Lung (tissue), 12 donors: ENCODE data around the gene EGFL6. TPM values are rescaled to one million over a fixed set of nuclear protein-coding genes. Genes with fewer than 3 reads are reported as not detected.

Source experiments
- ATAC-seq: fragments of 200-7000 bp; cut with Tn5 transposase; one replicate; pipeline ENCODE4 v1.9.1; 2020; ENCODE audit warnings: moderate number of reproducible peaks; ENCODE audit not compliant: insufficient read depth, low FRiP score
- DNase-seq, 3 donors: peaks; one replicate each; pipeline ENCODE4 v3.0.0-alpha.2; 2013 to 2017
- H3K27ac ChIP-seq, 2 donors: one replicate each; pipeline ENCODE4 v1.5.1; 2013; ENCODE audit warnings: mild to moderate bottlenecking in 2 of 2, moderate library complexity in 2 of 2, control low read depth in 1 of 2, inconsistent platforms in 1 of 2, low read depth in 1 of 2, low read length in 1 of 2
- H3K27me3 ChIP-seq, 3 donors: one replicate each; pipeline ENCODE4 v1.5.1; 2013; ENCODE audit warnings: low read length in 2 of 3; ENCODE audit not compliant: control insufficient read depth in 3 of 3, insufficient read depth in 3 of 3
- H3K36me3 ChIP-seq, 4 donors: one replicate each; pipeline ENCODE4 v1.5.1; 2013; ENCODE audit warnings: low read length in 4 of 4, mild to moderate bottlenecking in 1 of 4, moderate library complexity in 1 of 4; ENCODE audit not compliant: control insufficient read depth in 4 of 4, insufficient read depth in 4 of 4
- H3K4me1 ChIP-seq, 5 donors: one replicate each; pipeline ENCODE4 v1.5.1; 2013; ENCODE audit warnings: low read length in 5 of 5, mild to moderate bottlenecking in 2 of 5, moderate library complexity in 1 of 5; ENCODE audit not compliant: control insufficient read depth in 5 of 5, insufficient read depth in 5 of 5
- H3K4me3 ChIP-seq: one replicate; pipeline ENCODE4 v1.5.1; 2013; ENCODE audit warnings: mild to moderate bottlenecking, control low read depth, moderate library complexity
- H3K9ac ChIP-seq, 2 donors: one replicate each; pipeline ENCODE4 v1.5.1; 2013; ENCODE audit warnings: low read length in 2 of 2, control low read depth in 1 of 2; ENCODE audit not compliant: insufficient read depth in 1 of 2
- H3K9me3 ChIP-seq, 4 donors: one replicate each; pipeline ENCODE4 v1.5.1; 2013; ENCODE audit warnings: low read length in 3 of 4, mild to moderate bottlenecking in 1 of 4, moderate library complexity in 1 of 4; ENCODE audit not compliant: control insufficient read depth in 4 of 4, insufficient read depth in 3 of 4
- CTCF ChIP-seq: IDR thresholded peaks from 2 replicates; pipeline ENCODE4 v1.5.1; 2012; ENCODE audit warnings: mild to moderate bottlenecking; ENCODE audit errors: control extremely low read depth, extremely low read depth
- WGBS, 2 donors: extraction: QIAGEN DNeasy Blood & Tissue Kit; methylation state at CpG; one replicate each; pipeline ENCODE4 v1.1.7; 2013; 5-methylcytosine and 5-hydroxymethylcytosine counted together
- polyA plus RNA-seq, 2 donors: library from polyadenylated mRNA; stranded (reverse); fragments of 200-250 nt; gene quantifications; one replicate each; pipeline ENCODE4 v1.2.1, GENCODE V29; 2013
- total RNA-seq, 2 donors: library from RNA; depleted of rRNA in 1 of 2; stranded (reverse); fragments of >200 nt in 1 of 2; gene quantifications; one replicate each; pipeline ENCODE4 v1.2.1, GENCODE V29; 2014 to 2021
- donor health status: control.
- donor health status: control.
- donor health status: Bipolar disorder and iron deficiency.
- donor health status: healthy.
- donor health status: DM: yes; HTN: yes; CAD: no.

Gene EGFL6
- total and polyA plus RNA-seq, 4 donors: 5.4 to 58.7 (median 14.3) TPM

DNA sequence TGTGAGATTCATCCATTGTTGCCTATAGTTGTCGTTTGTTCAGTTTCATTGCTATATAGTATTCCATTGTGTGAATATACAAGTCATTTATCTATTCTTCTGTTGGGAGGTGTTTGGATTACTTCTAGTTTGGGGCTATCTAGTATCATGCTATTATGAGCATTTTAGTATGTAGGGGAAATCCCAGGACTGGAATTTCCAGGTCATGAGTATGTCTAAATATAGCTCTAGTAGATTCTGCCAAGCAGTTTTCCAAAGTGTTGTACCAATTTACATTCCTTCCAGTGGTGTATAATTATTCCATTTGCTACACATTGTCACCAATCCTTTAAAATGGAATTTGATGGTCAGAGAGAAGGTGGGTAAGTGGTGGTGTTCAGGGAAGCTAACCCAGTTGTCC is 30.1 kb downstream of the EGFL6 start:
- 95 to 100% methylated on average over 1 of the region's 1 CpG for WGBS, 2 donors
- Histone ChIP-seq H3K36me3 (no peaks in the 10 kb centered on the region), H3K27me3 (peaks cover 5 to 43% (median 33%) of the 10 kb centered on the region in 3 donors), H3K27ac (no peak overlapping the region), H3K4me3 (no peak overlapping the region), H3K9ac (no peak overlapping the region), H3K4me1 (no peaks in the 10 kb centered on the region), H3K9me3 (peaks cover 0 to 3% (median 0%) of the 10 kb centered on the region in 4 donors)
- TF ChIP-seq CTCF: no peak
- no peak for DNase-seq
- ATAC-seq: no peak

- WGBS, 2 donors: 80 to 100% methylated on average over 1 of the region's 1 CpG
- H3K9ac ChIP-seq: no peak overlapping the region
- H3K4me3 ChIP-seq: no peak overlapping the region
- peaks cover 0 to 1% (median 0%) of the 10 kb centered on the region in 4 donors for H3K9me3 ChIP-seq
- H3K27me3 ChIP-seq: peaks cover 5 to 55% (median 32%) of the 10 kb centered on the region in 3 donors
- TF ChIP-seq CTCF: no peak
- no peaks in the 10 kb centered on the region for H3K4me1 ChIP-seq
- H3K27ac ChIP-seq: no peak overlapping the region
- DNase-seq: no peak
- no peaks in the 10 kb centered on the region for H3K36me3 ChIP-seq
- no peak for ATAC-seq
Measured at GRCh38 chrX:13605611-13606010, 36.2 kb downstream of the EGFL6 start.

DNA sequence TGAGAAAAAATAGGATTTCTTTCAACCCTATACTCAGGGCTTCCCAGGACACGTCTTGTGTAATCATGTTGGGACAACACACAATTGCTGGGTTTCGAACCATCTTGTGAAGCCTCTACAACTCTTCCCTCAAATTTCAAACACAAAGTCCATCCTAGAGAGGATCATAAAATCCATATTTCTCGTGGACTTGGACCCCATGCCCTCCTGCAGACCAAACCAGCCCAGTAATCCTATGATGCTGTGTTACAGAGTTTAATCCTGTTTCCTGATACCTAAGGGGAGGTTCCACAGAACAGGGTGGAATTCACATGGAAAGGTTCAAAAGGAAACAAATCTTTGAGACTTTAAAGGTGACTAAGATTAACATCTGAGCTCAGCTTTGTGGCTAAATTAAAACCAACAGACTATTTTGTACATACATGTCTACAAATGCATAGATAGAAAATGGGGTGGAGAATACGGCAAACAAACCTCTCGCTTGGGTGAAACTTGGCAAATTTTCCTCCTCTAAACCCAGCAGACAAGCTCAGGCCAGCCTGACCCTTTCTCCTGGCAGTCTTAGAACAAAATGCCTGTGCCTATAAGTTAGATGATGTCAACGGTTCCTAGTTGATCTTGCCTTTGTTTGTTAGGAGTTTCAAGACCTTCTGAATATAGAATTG is 38.1 kb downstream of the EGFL6 start:
- Histone ChIP-seq H3K9ac (no peak overlapping the region), H3K36me3 (no peaks in the 10 kb centered on the region), H3K27ac (no peak overlapping the region), H3K4me3 (no peak overlapping the region), H3K9me3 (peaks cover 0 to 4% (median 0%) of the 10 kb centered on the region in 4 donors), H3K4me1 (no peaks in the 10 kb centered on the region), H3K27me3 (peaks cover 4 to 57% (median 33%) of the 10 kb centered on the region in 3 donors)
- TF ChIP-seq CTCF: no peak
- ATAC-seq: no peak
- WGBS, 2 donors: 74 to 88% methylated on average over 6 of the region's 6 CpGs
- DNase-seq: no peak

GRCh38 chrX:13607996-13608365 is 38.6 kb downstream of the EGFL6 start:
- TF ChIP-seq CTCF: no peak
- H3K27me3 ChIP-seq: peaks cover 0 to 52% (median 28%) of the 10 kb centered on the region in 3 donors
- WGBS, 2 donors: 57 to 86% methylated on average over 1 to 2 of the region's 2 CpGs
- no peaks in the 10 kb centered on the region for H3K4me1 ChIP-seq
- no peak overlapping the region for H3K9ac ChIP-seq
- no peak for ATAC-seq
- no peak overlapping the region for H3K4me3 ChIP-seq
- no peaks in the 10 kb centered on the region for H3K36me3 ChIP-seq
- no peak for DNase-seq
- H3K9me3 ChIP-seq: peaks cover 0 to 3% (median 0%) of the 10 kb centered on the region in 4 donors
- H3K27ac ChIP-seq: no peak overlapping the region
